HUDEP-2 (cell line): Measurements from ENCODE around the gene ABLIM3.

Experiments
- DNase-seq, 76 experiments: peaks; one replicate each; lab custom pipeline; 2025; ENCODE audit not compliant: unreplicated experiment in 76 of 76; lab: John Stamatoyannopoulos, UW

The ABLIM3 gene

DNA sequence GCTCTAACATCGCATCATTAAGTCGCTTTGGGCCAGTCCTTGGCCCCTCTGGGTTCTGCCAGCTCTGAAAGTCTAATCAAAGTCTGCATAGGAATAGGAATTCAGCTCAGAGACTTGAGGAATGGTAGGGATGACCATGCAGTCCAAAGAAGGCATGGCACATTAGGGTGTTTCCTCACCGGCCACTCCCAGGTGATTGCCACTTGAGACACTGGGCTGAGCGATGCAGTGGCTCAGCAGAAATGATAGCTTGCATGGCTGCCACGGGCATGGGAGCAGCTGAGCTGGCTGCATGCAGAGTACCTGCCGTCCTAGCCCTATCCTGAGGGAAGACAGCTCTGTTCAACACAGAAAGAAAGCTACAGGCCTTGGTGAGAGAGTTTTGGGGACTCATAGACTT lies 159.1 kb downstream of the ABLIM3 start:
- no peak for DNase-seq

DNA sequence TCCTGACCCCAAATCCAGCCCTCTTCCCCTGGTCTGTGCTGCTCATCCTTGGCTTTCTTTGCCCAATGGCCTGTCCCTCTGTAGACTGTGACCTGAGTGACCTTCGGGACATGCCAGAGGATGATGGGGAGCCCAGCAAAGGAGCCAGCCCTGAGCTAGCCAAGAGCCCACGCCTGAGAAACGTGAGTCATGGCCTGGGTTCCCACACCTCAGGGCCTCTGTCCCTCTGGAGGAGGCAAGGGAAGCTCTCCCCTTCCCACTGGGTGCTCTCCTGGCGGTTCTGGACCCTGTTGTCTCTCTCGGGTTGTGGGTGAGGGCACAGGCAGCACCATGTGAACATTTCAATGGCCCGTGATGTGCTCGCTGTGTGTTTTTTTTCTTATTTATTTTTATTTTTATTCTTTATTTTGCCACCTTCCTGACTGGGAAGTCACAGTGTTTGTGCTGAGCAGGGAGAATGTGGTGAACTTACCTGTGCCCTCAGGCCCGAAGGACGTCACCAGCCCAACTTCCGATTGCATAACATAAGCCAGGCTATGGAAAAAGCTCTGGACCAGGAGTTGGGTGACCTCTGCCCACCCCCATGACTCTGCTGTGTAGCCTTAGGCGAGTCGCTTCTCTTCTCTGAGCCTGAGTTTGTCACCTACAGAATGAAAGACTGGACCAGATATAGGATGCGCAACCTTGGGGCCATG lies 159.9 kb downstream of the ABLIM3 start:
- no peak for DNase-seq

- DNase-seq, result no peak
These were observed 160.6 kb downstream of the ABLIM3 start for GRCh38 chr5:149301744-149302380.

- DNase-seq, result no peak
These were observed 161.3 kb downstream of the ABLIM3 start for GRCh38 chr5:149302641-149303040.

DNA sequence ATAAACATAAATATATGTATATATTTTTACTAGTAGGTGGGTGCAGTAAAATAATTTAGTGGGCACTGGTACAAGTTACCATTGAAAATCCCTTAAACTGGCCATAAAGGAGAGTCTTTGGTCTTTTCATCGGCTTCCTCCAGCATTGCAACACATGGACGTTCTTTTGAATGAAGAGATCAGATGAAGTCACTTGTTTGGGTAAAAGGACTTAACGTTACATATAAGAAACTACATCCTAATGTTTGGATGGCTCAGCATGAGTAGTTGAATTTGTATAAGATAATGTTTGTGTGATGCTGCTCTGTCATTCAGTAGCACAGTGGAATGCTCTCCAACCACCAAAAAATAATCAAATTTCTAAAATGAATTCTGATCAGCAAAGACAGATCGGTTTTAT lies 161.9 kb downstream of the ABLIM3 start:
- no peak for DNase-seq

GRCh38 chr5:149304195-149305078 lies 163.1 kb downstream of the ABLIM3 start:
- no peak for DNase-seq

GRCh38 chr5:149309354-149309753 lies 168.1 kb downstream of the ABLIM3 start:
- DNase-seq, result no peak
